ENCODE data around the gene MKKS. TPM values are rescaled to one million over a fixed set of nuclear protein-coding genes. Genes with fewer than 3 reads are reported as not detected.

MKKS gene
- total RNA-seq, 1 experiment from 2014 or later, result 15.3 TPM

DNA sequence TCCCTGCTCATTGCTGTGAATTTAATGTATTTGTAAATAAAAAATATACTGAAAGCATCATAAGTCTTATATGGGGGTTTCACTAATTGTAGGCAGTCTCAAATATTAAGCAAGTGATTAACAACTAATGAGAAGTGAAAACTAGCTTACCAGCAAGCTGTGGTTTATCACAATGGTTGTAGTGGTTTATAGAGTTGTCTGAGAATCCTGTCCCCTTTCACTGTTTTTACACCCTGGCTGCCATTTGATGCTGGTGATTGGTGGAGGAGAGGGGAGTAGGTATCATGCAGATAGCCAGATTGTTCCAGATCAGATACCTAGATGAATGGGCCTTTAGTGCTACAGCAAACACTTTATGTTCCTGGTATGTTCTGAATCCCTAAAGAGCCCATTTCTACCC is 6.0 kb downstream of the MKKS start:
- H3K36me3 ChIP-seq (ENCODE audit: control insufficient read depth, insufficient read depth, low read length), result no peaks in the 10 kb centered on the region
- no peak overlapping the region for H3K4me3 ChIP-seq (ENCODE audit: low read depth, low read length)
- TF ChIP-seq CTCF (IDR thresholded peaks at IDR 0.05; ENCODE audit: insufficient read depth in 1 of 2, low read depth in 1 of 2, low read length in 1 of 2, severe bottlenecking in 1 of 2, unreplicated experiment in 1 of 2), result no peak
- Mint-ChIP-seq H3K4me1 (ENCODE audit: low read depth, unreplicated experiment) (peaks cover 22% of the 10 kb centered on the region), H3K27me3 (ENCODE audit: insufficient read depth, unreplicated experiment) (no peaks in the 10 kb centered on the region), H3K27ac (ENCODE audit: unreplicated experiment) (no peak overlapping the region), H3K36me3 (ENCODE audit: insufficient read depth, unreplicated experiment) (peaks cover 25% of the 10 kb centered on the region), H3K9me3 (ENCODE audit: unreplicated experiment) (no peaks in the 10 kb centered on the region), H3K4me3 (ENCODE audit: unreplicated experiment) (no peak overlapping the region)
- BruUV-seq (replicated peaks), result no TSS peak
- intact Hi-C loops (cut with micrococcal nuclease; ENCODE audit: unreplicated experiment), result loop anchor here (5.0 kb wide), 3 partner anchors 111 to 811 kb away; no protein-coding TSS in a partner anchor
- peaks cover 17% of the 10 kb centered on the region for H3K4me1 ChIP-seq
- POLR2A ChIA-PET, result no interaction called here
- H3K9me3 ChIP-seq, result no peaks in the 10 kb centered on the region
- no peaks in the 10 kb centered on the region for H3K27me3 ChIP-seq (replicated peaks; ENCODE audit: control insufficient read depth, insufficient read depth, low read length)
- CTCF ChIA-PET, result interaction anchor here (0.6 kb wide), 1 partner anchor 14 kb away, joined by 3 read pairs; no protein-coding TSS in a partner anchor
- DNase-seq, result no peak

- TF ChIP-seq CTCF (IDR thresholded peaks at IDR 0.05; ENCODE audit: insufficient read depth in 1 of 2, low read depth in 1 of 2, low read length in 1 of 2, severe bottlenecking in 1 of 2, unreplicated experiment in 1 of 2), result peak; percentile 71 to 84
Measured at GRCh38 chr20:10427060-10427692, 6.8 kb downstream of the MKKS start.

DNA sequence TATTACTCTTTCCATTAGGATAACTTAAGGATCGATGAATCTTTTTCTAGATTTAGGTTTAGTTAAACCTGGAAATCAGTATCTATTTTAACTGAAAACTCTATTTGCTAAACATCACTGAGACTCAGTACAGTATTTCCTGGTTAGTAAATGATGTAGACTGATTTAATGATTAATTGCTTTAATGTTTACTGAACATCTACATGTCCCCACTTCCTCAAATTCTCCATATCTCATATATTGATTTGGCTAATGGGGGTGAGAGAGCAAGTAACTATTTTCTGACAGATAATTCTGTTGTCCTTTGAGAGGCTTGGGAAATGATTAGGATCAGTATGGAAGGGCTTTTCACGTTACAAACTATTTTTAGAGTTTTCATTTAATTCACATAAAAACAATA is 10.3 kb downstream of the MKKS start:
- Mint-ChIP-seq H3K36me3 (ENCODE audit: insufficient read depth, unreplicated experiment) (peaks cover 24% of the 10 kb centered on the region), H3K27ac (ENCODE audit: unreplicated experiment) (no peak overlapping the region), H3K4me3 (ENCODE audit: unreplicated experiment) (no peak overlapping the region), H3K27me3 (ENCODE audit: insufficient read depth, unreplicated experiment) (no peaks in the 10 kb centered on the region), H3K9me3 (ENCODE audit: unreplicated experiment) (no peaks in the 10 kb centered on the region), H3K4me1 (ENCODE audit: low read depth, unreplicated experiment) (peaks cover under 1% of the 10 kb centered on the region)
- Histone ChIP-seq H3K27me3 (replicated peaks; ENCODE audit: control insufficient read depth, insufficient read depth, low read length) (no peaks in the 10 kb centered on the region), H3K9me3 (no peaks in the 10 kb centered on the region), H3K36me3 (ENCODE audit: control insufficient read depth, insufficient read depth, low read length) (no peaks in the 10 kb centered on the region), H3K4me1 (no peaks in the 10 kb centered on the region; the same call in 1 of the 2 replicates), H3K4me3 (ENCODE audit: low read depth, low read length) (no peak overlapping the region)
- TF ChIP-seq CTCF (IDR thresholded peaks at IDR 0.05; ENCODE audit: insufficient read depth in 1 of 2, low read depth in 1 of 2, low read length in 1 of 2, severe bottlenecking in 1 of 2, unreplicated experiment in 1 of 2), result no peak
- no peak for DNase-seq
- ChIA-PET CTCF (no interaction called here), POLR2A (no interaction called here)
- BruUV-seq (replicated peaks), result no TSS peak
- intact Hi-C loops (cut with micrococcal nuclease; ENCODE audit: unreplicated experiment), result no loop called here

More at GRCh38 chr20:10427060-10427692, 6.8 kb downstream of the MKKS start:
- POLR2A ChIA-PET, result no interaction called here
- peak; percentile 48 for DNase-seq
- CTCF ChIA-PET, result interaction anchor here (0.7 kb wide), 2 partner anchors 164 to 1144 kb away, joined by 3 read pairs; no protein-coding TSS in a partner anchor
- H3K27me3 ChIP-seq (replicated peaks; ENCODE audit: control insufficient read depth, insufficient read depth, low read length), result no peaks in the 10 kb centered on the region
- intact Hi-C loops (cut with micrococcal nuclease; ENCODE audit: unreplicated experiment), result loop anchor here (1.0 to 5.0 kb wide), 4 partner anchors 110 to 810 kb away; no protein-coding TSS in a partner anchor
- H3K4me3 Mint-ChIP-seq (ENCODE audit: unreplicated experiment), result no peak overlapping the region
- no peak overlapping the region for H3K27ac Mint-ChIP-seq (ENCODE audit: unreplicated experiment)
- peaks cover 20% of the 10 kb centered on the region for H3K4me1 Mint-ChIP-seq (ENCODE audit: low read depth, unreplicated experiment)
- no TSS peak for BruUV-seq (replicated peaks)
- no peak overlapping the region for H3K4me3 ChIP-seq (ENCODE audit: low read depth, low read length)
- H3K9me3 Mint-ChIP-seq (ENCODE audit: unreplicated experiment), result no peaks in the 10 kb centered on the region
- H3K9me3 ChIP-seq, result no peaks in the 10 kb centered on the region
- peaks cover 17% of the 10 kb centered on the region for H3K4me1 ChIP-seq
- peaks cover 24% of the 10 kb centered on the region for H3K36me3 Mint-ChIP-seq (ENCODE audit: insufficient read depth, unreplicated experiment)
- H3K27me3 Mint-ChIP-seq (ENCODE audit: insufficient read depth, unreplicated experiment), result no peaks in the 10 kb centered on the region
- no peaks in the 10 kb centered on the region for H3K36me3 ChIP-seq (ENCODE audit: control insufficient read depth, insufficient read depth, low read length)
